ENCODE data around the gene NPTXR. TPM values are rescaled to one million over a fixed set of nuclear protein-coding genes. Genes with fewer than 3 reads are reported as not detected.

NPTXR gene
- total RNA-seq, 1 experiment from 2014 or later: 12.8 TPM

DNA sequence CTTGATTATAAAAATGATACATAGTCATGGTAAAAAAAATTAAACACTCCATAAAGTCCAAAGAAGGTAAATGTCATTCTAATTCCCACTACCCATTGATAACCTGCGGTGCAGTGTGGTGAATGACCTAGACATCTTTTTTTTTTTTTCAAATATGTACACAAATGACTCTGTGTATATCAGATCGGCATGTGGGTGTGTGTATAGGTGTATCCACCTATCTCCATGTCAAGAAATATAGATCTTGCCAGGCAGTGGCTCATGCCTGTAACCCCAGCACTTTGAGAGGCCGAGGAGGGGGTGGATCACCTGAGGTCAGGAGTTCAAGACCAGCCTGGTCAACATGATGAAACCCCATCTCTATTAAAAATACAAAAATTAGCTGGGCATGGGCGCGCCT, 46.5 kb upstream of the NPTXR start:
- intact Hi-C loops (cut with micrococcal nuclease): no loop called here
- POLR2A ChIA-PET: no interaction called here
- H3K27ac ChIP-seq (ENCODE audit: low read depth, low read length): no peak overlapping the region
- no peak overlapping the region for H2AFZ ChIP-seq (ENCODE audit: low read depth, low read length, poor library complexity, severe bottlenecking)
- H3K36me3 ChIP-seq (ENCODE audit: control insufficient read depth in 1 of 2, insufficient read depth in 2 of 2, low read length in 2 of 2): no peaks in the 10 kb centered on the region
- H3K9me2 ChIP-seq (ENCODE audit: insufficient read depth): no peaks in the 10 kb centered on the region
- H4K20me1 ChIP-seq (ENCODE audit: insufficient read depth): no peaks in the 10 kb centered on the region
- CTCF ChIA-PET: no interaction called here
- no peaks in the 10 kb centered on the region for H3K27me3 ChIP-seq (ENCODE audit: insufficient read depth, low read length)
- no peak overlapping the region for H3K4me3 ChIP-seq (replicated peaks in 1 of 2; ENCODE audit: low read depth in 1 of 2, low read length in 2 of 2)
- RAD21 ChIA-PET (ENCODE audit: low non-redundant PET in 1 of 2, low total read pairs in 2 of 2, uncharacterized antibody in 2 of 2, unreplicated experiment in 2 of 2): no interaction called here
- H3K4me2 ChIP-seq (ENCODE audit: low read length): no peak overlapping the region
- DNase-seq (ENCODE audit: low read depth, low spot score) (no peak), ATAC-seq (no peak)
- no peaks in the 10 kb centered on the region for H3K79me2 ChIP-seq (ENCODE audit: insufficient read depth, low read length)
- no peaks in the 10 kb centered on the region for H3K9me3 ChIP-seq (ENCODE audit: control insufficient read depth in 1 of 2, insufficient read depth in 1 of 2, low read depth in 1 of 2, low read length in 2 of 2)
- BruUV-seq (replicated peaks): no TSS peak
- TF ChIP-seq SIN3A (IDR thresholded peaks at IDR 0.05; ENCODE audit: low read depth) (no peak), ELF1 (IDR thresholded peaks at IDR 0.05; ENCODE audit: borderline replicate concordance, low read depth) (no peak), RAD21 (IDR thresholded peaks at IDR 0.05; ENCODE audit: low read depth) (no peak), FOSL1 (IDR thresholded peaks at IDR 0.05; ENCODE audit: low read depth) (no peak)
- no peaks in the 10 kb centered on the region for H3K4me1 ChIP-seq (ENCODE audit: control insufficient read depth in 1 of 2, insufficient read depth in 2 of 2, low read length in 2 of 2)
- no peak overlapping the region for H3K9ac ChIP-seq (ENCODE audit: low read length)

DNA sequence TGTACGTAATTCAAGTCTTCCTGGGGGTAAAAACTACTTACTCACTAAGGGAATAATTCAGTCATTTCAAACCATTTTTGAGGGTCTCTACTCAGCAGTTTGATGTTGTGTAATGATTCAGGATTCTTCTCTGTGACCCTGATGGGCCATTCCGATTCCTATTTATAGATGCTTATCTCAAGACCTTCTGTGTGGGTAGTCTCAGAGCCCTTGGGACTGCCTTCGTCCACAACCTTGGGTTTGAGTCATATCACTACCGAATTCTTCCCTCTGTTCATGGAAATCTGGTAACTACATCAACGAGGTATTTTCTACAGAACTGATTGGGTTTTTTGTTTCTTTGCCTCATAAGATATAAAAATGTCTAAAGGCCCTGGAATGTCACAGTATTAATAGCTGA, 42.5 kb upstream of the NPTXR start:
- Histone ChIP-seq H3K9ac (ENCODE audit: low read length) (no peak overlapping the region), H2AFZ (ENCODE audit: low read depth, low read length, poor library complexity, severe bottlenecking) (no peak overlapping the region), H3K4me1 (ENCODE audit: control insufficient read depth in 1 of 2, insufficient read depth in 2 of 2, low read length in 2 of 2) (peaks cover 0 to 2% of the 10 kb centered on the region in 2 experiments; a peak in 1 of 4 replicates), H3K27me3 (ENCODE audit: insufficient read depth, low read length) (no peaks in the 10 kb centered on the region), H3K36me3 (ENCODE audit: control insufficient read depth in 1 of 2, insufficient read depth in 2 of 2, low read length in 2 of 2) (no peaks in the 10 kb centered on the region), H3K9me2 (ENCODE audit: insufficient read depth) (no peaks in the 10 kb centered on the region), H3K79me2 (ENCODE audit: insufficient read depth, low read length) (no peaks in the 10 kb centered on the region), H3K4me3 (replicated peaks in 1 of 2; ENCODE audit: low read depth in 1 of 2, low read length in 2 of 2) (no peak overlapping the region), H3K4me2 (ENCODE audit: low read length) (no peak overlapping the region), H4K20me1 (ENCODE audit: insufficient read depth) (no peaks in the 10 kb centered on the region), H3K27ac (ENCODE audit: low read depth, low read length) (no peak overlapping the region), H3K9me3 (ENCODE audit: control insufficient read depth in 1 of 2, insufficient read depth in 1 of 2, low read depth in 1 of 2, low read length in 2 of 2) (no peaks in the 10 kb centered on the region)
- BruUV-seq (replicated peaks): no TSS peak
- DNase-seq (ENCODE audit: low read depth, low spot score): no peak
- no peak for TF ChIP-seq EZH2phosphoT487 (IDR thresholded peaks at IDR 0.05; ENCODE audit: borderline replicate concordance)
- no peak for TF ChIP-seq CBX3 (IDR thresholded peaks at IDR 0.05; ENCODE audit: low read depth)
- no peak for TF ChIP-seq FOSL1 (IDR thresholded peaks at IDR 0.05; ENCODE audit: low read depth)
- no peak for TF ChIP-seq TCF7L2 (IDR thresholded peaks at IDR 0.05; ENCODE audit: borderline replicate concordance, extremely low read depth, insufficient read depth, insufficient read length)
- no peak for TF ChIP-seq SIN3A (IDR thresholded peaks at IDR 0.05; ENCODE audit: low read depth)
- TF ChIP-seq RAD21 (IDR thresholded peaks at IDR 0.05; ENCODE audit: low read depth): no peak
- TF ChIP-seq SRF (IDR thresholded peaks at IDR 0.05; ENCODE audit: low read depth): no peak
- no peak for TF ChIP-seq POLR2AphosphoS5 (IDR thresholded peaks at IDR 0.05; ENCODE audit: low read depth, low read length)
- TF ChIP-seq, protein P1, sequence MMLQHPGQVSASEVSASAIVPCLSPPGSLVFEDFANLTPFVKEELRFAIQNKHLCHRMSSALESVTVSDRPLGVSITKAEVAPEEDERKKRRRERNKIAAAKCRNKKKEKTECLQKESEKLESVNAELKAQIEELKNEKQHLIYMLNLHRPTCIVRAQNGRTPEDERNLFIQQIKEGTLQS (IDR thresholded peaks at IDR 0.05): no peak
- TF ChIP-seq POLR2A (IDR thresholded peaks at IDR 0.05; ENCODE audit: borderline replicate concordance, extremely low read depth, insufficient read depth, insufficient read length): no peak
- TF ChIP-seq JUND (IDR thresholded peaks at IDR 0.05): no peak
- no peak for TF ChIP-seq YY1 (IDR thresholded peaks at IDR 0.05; ENCODE audit: extremely low read depth, insufficient replicate concordance, low read depth, low read length)
- TF ChIP-seq ZFX (IDR thresholded peaks at IDR 0.05): no peak
- TF ChIP-seq CEBPB (IDR thresholded peaks at IDR 0.05; ENCODE audit: low read depth): no peak
- POLR2A ChIA-PET: no interaction called here
- RAD21 ChIA-PET (ENCODE audit: low non-redundant PET in 1 of 2, low total read pairs in 2 of 2, uncharacterized antibody in 2 of 2, unreplicated experiment in 2 of 2): interaction anchor here in 1 of 2 experiments (0.5 kb wide), 1 partner anchor 552 kb away, joined by 3 read pairs; no protein-coding TSS in a partner anchor
- intact Hi-C loops (cut with micrococcal nuclease): no loop called here
- CTCF ChIA-PET: interaction anchor here (0.6 kb wide), 1 partner anchor 116 kb away, joined by 3 read pairs; no protein-coding TSS in a partner anchor
- ATAC-seq: no peak

All from HCT116 (cell line).